GM20000 (cell line): Measurements from ENCODE around the gene KCNE2.

ENCODE experiments used
- DNase-seq: peaks from one replicate; pipeline ENCODE4 v3.0.0; 2012; ENCODE audit warnings: low spot score
- CTCF ChIP-seq: IDR thresholded peaks from 2 replicates; pipeline ENCODE4 v1.5.1; 2012; ENCODE audit warnings: mild to moderate bottlenecking, control low read depth; ENCODE audit errors: extremely low read depth, missing control alignments

Gene KCNE2

GRCh38 chr21:34335316-34335715 is 28.5 kb upstream of the KCNE2 start:
- no peak for DNase-seq
- TF ChIP-seq CTCF: no peak

- TF ChIP-seq CTCF: no peak
- DNase-seq: no peak
These were observed 27.6 kb upstream of the KCNE2 start for GRCh38 chr21:34336245-34336644.

- no peak for TF ChIP-seq CTCF
- DNase-seq: no peak
These were observed 26.9 kb upstream of the KCNE2 start for GRCh38 chr21:34336756-34337391.

- no peak for DNase-seq
- TF ChIP-seq CTCF: no peak
These were observed 26.1 kb upstream of the KCNE2 start for GRCh38 chr21:34337741-34338140.

- DNase-seq: no peak
These were observed 25.6 kb upstream of the KCNE2 start for GRCh38 chr21:34338226-34338625.

GRCh38 chr21:34340061-34340460 is 23.7 kb upstream of the KCNE2 start:
- TF ChIP-seq CTCF: no peak
- DNase-seq: no peak

More at GRCh38 chr21:34338226-34338625, 25.6 kb upstream of the KCNE2 start:
- no peak for TF ChIP-seq CTCF

- TF ChIP-seq CTCF: no peak
- DNase-seq: no peak
These were observed 21.3 kb upstream of the KCNE2 start for GRCh38 chr21:34342476-34342875.
